ENCODE results near the gene CIPC. TPM values are rescaled to one million over a fixed set of nuclear protein-coding genes. Genes with fewer than 3 reads are reported as not detected.

The CIPC gene
- total RNA-seq, 1 donor from 2014 or later: 22.5 TPM

GRCh38 chr14:77126461-77126990 lies 28.5 kb downstream of the CIPC start:
- H3K4me3 ChIP-seq: no peak overlapping the region
- no peaks in the 10 kb centered on the region for H3K79me2 ChIP-seq (ENCODE audit: low read depth)
- no peak for TF ChIP-seq EZH2phosphoT487 (IDR thresholded peaks at IDR 0.05)
- TF ChIP-seq EZH2 (IDR thresholded peaks at IDR 0.05): no peak
- TF ChIP-seq, protein P1, sequence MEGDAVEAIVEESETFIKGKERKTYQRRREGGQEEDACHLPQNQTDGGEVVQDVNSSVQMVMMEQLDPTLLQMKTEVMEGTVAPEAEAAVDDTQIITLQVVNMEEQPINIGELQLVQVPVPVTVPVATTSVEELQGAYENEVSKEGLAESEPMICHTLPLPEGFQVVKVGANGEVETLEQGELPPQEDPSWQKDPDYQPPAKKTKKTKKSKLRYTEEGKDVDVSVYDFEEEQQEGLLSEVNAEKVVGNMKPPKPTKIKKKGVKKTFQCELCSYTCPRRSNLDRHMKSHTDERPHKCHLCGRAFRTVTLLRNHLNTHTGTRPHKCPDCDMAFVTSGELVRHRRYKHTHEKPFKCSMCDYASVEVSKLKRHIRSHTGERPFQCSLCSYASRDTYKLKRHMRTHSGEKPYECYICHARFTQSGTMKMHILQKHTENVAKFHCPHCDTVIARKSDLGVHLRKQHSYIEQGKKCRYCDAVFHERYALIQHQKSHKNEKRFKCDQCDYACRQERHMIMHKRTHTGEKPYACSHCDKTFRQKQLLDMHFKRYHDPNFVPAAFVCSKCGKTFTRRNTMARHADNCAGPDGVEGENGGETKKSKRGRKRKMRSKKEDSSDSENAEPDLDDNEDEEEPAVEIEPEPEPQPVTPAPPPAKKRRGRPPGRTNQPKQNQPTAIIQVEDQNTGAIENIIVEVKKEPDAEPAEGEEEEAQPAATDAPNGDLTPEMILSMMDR (IDR thresholded peaks at IDR 0.05): no peak
- no peak overlapping the region for H3K4me2 ChIP-seq
- H3K36me3 ChIP-seq: no peaks in the 10 kb centered on the region
- no peak overlapping the region for H2AFZ ChIP-seq (replicated peaks)
- no peaks in the 10 kb centered on the region for H4K20me1 ChIP-seq (ENCODE audit: low read depth)
- H3K9ac ChIP-seq: no peak overlapping the region
- H3K27me3 Mint-ChIP-seq (ENCODE audit: insufficient read depth, low read depth): peaks cover 20% of the 10 kb centered on the region
- H3K27ac ChIP-seq: no peak overlapping the region
- no peaks in the 10 kb centered on the region for H3K9me3 ChIP-seq (ENCODE audit: low read depth)
- peaks cover 22% of the 10 kb centered on the region for H3K4me1 Mint-ChIP-seq
- H3F3A ChIP-seq (ENCODE audit: low read depth): peaks cover 27% of the 10 kb centered on the region
- H3K4me3 Mint-ChIP-seq: no peak overlapping the region
- peaks cover 32% of the 10 kb centered on the region for H3K27me3 ChIP-seq
- no peak overlapping the region for H3K27ac Mint-ChIP-seq
- H3K9me3 Mint-ChIP-seq: no peaks in the 10 kb centered on the region
- no peaks in the 10 kb centered on the region for H3K36me3 Mint-ChIP-seq
- H3K4me1 ChIP-seq: peaks cover 6% of the 10 kb centered on the region
- DNase-seq (ENCODE audit: low spot score): no peak

DNA sequence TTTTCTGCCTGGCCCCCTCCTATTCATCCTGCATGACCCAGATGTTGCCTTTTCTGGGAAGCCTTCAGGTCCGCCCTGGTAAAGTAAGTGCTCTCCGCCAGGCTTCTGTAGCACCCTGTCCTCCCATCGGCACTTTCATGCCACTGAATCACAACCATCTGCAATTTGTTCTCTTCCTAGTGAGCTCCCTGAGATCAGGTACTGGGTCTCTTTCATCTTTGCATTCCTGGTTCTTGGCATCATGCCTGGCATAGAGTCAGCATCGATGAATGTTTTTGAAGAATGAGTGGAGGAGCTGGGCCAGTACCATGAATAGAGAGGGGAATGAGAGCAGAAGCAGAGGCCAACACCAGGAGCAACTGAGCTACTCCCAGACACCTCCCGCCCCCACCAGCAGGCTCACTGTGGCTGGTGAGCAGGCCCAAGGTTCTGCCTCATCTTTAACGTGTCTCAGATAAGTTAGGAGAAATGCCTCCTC lies 30.4 kb downstream of the CIPC start:
- Histone ChIP-seq H3K36me3 (no peaks in the 10 kb centered on the region), H3K27me3 (peaks cover 37% of the 10 kb centered on the region), H2AFZ (replicated peaks) (no peak overlapping the region), H3K79me2 (ENCODE audit: low read depth) (no peaks in the 10 kb centered on the region), H3F3A (ENCODE audit: low read depth) (peaks cover 18% of the 10 kb centered on the region), H3K9ac (no peak overlapping the region), H3K9me3 (ENCODE audit: low read depth) (no peaks in the 10 kb centered on the region), H3K4me2 (no peak overlapping the region), H4K20me1 (ENCODE audit: low read depth) (peaks cover 8% of the 10 kb centered on the region), H3K4me3 (no peak overlapping the region), H3K27ac (no peak overlapping the region), H3K4me1 (peaks cover 6% of the 10 kb centered on the region)
- peaks cover 12% of the 10 kb centered on the region for H3K4me1 Mint-ChIP-seq
- TF ChIP-seq, protein P1 (IDR thresholded peaks at IDR 0.05): no peak
- TF ChIP-seq EZH2 (IDR thresholded peaks at IDR 0.05) (no peak), EZH2phosphoT487 (IDR thresholded peaks at IDR 0.05) (no peak)
- no peak for DNase-seq (ENCODE audit: low spot score)
- no peak overlapping the region for H3K27ac Mint-ChIP-seq
- peaks cover 19% of the 10 kb centered on the region for H3K27me3 Mint-ChIP-seq (ENCODE audit: insufficient read depth, low read depth)
- H3K4me3 Mint-ChIP-seq: no peak overlapping the region
- H3K36me3 Mint-ChIP-seq: no peaks in the 10 kb centered on the region
- no peaks in the 10 kb centered on the region for H3K9me3 Mint-ChIP-seq

DNA sequence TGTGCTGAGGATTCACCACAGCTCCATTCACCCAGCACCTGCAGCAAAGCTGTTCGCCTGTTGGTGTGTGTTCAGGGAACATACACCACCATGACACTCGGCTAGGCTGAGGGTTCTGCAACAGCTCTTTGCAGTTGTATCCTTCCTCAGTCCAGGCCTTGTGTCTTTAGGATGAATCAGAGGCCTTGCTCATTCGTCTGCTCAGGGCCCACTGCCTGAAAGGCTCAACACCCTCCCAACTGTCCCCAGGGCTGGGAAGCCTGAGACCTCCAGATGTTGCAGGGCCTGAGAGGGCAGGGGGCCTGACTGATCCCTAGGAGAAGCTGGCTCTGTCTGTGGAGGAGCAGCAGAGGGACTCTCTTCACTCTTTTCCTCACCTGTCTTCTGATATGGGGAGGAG lies 32.3 kb downstream of the CIPC start:
- H3K4me3 Mint-ChIP-seq: no peak overlapping the region
- peaks cover 1% of the 10 kb centered on the region for H3F3A ChIP-seq (ENCODE audit: low read depth)

More for the DNA sequence above, 32.3 kb downstream of the CIPC start:
- H3K9ac ChIP-seq: no peak overlapping the region
- H4K20me1 ChIP-seq (ENCODE audit: low read depth): peaks cover 20% of the 10 kb centered on the region
- no peak for DNase-seq (ENCODE audit: low spot score)
- Mint-ChIP-seq H3K27ac (no peak overlapping the region), H3K9me3 (no peaks in the 10 kb centered on the region), H3K27me3 (ENCODE audit: insufficient read depth, low read depth) (peaks cover 14% of the 10 kb centered on the region), H3K4me1 (peaks cover 3% of the 10 kb centered on the region), H3K36me3 (no peaks in the 10 kb centered on the region)
- H3K36me3 ChIP-seq: no peaks in the 10 kb centered on the region
- no peaks in the 10 kb centered on the region for H3K9me3 ChIP-seq (ENCODE audit: low read depth)
- H3K4me2 ChIP-seq: no peak overlapping the region
- no peak overlapping the region for H3K4me3 ChIP-seq
- no peaks in the 10 kb centered on the region for H3K4me1 ChIP-seq
- peaks cover 38% of the 10 kb centered on the region for H3K27me3 ChIP-seq
- no peaks in the 10 kb centered on the region for H3K79me2 ChIP-seq (ENCODE audit: low read depth)
- TF ChIP-seq EZH2 (IDR thresholded peaks at IDR 0.05) (no peak), EZH2phosphoT487 (IDR thresholded peaks at IDR 0.05) (no peak)
- TF ChIP-seq, protein P1 (IDR thresholded peaks at IDR 0.05): no peak
- H2AFZ ChIP-seq (replicated peaks): no peak overlapping the region
- H3K27ac ChIP-seq: no peak overlapping the region

Data from neural progenitor cell (in vitro differentiated cells).